HG02870 (cell line): ENCODE results near the gene INTS1.
"Not testable (repeated sequence)": the region's sequence is repeated elsewhere in the genome, so short reads cannot be mapped to it uniquely, and the experiment has no call there.

ENCODE experiments used
- ATAC-seq: cut with Tn5 transposase; IDR thresholded peaks from one replicate; pipeline ENCODE4 v1.9.1; 2021; ENCODE audit warnings: mild to moderate bottlenecking, moderate library complexity; ENCODE audit not compliant: unreplicated experiment

The INTS1 gene

DNA sequence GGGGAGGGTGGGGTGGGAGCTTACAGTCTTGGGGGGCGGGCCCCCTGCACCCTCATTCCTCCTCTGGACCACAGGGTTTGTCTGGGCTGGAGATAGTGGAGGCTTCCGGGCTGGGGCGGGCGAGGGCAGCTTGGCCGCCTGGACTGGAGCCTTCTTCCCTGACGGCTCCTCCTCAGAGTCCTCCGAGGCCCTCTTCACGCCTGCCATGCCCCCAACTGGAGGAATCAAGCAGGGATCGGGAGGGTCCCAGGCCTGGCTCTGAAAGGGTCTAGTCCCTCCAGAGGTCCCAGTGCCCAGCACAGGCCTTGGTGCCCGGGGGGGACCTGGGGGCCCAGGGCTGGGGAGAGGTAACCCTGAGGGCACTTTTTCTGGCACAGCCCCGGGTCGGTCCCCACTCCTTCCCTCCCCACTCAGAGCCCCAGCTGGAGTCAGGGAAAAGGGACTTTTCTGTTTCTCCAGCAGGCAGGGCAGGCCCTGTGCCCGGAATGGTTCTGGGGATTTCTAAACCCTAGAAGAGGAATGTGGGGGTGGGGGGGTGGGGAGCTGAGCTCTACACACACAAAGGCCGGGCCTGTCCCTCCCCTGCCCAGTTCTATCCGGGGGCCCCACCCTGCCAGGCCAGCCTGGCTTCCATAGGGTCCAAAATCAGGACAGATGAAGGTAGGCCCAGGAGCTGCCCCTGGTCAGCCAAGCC is 56.5 kb downstream of the INTS1 start:
- no peak for ATAC-seq

- ATAC-seq, result no peak
Measured at GRCh38 chr7:1447112-1447511, 57.1 kb downstream of the INTS1 start.

- no peak for ATAC-seq
Measured at GRCh38 chr7:1446620-1447032, 57.6 kb downstream of the INTS1 start.

DNA sequence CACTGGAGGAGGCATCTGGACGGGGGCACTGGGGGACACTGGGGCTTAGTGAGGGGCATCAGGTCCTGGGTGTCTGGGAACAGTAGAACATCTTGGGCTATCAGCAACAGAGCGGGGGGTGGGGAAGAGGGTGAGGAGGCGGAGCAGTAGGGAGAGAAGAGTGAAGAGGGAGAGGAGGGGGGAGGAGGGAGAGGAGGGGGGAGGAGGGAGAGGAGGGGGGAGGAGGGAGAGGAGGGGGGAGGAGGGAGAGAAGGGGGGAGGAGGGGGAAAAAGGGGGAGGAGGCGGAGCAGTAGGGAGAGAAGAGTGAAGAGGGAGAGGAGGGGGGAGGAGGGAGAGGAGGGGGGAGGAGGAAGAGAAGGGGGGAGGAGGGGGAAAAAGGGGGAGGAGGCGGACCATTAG is 58.2 kb downstream of the INTS1 start:
- ATAC-seq, result not testable (repeated sequence)

DNA sequence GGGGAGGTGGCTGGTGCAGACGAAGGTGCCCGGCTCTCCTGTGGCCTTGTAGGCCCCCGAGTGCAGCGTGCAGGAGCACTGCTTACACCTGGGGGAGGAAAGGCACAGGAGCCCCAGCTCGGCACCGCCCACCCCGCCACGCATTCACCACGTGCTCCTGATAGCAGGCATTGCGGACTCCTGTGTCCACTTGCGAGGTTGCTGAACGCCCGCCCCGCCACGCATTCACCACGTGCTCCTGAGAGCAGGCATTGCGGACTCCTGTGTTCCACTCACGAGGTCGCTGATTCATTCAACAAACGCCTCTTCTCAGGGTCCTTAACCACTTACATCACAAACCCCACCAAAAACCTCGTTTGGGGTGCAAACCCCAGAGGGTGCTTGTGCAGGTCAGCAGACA is 58.8 kb downstream of the INTS1 start:
- ATAC-seq, result no peak

GRCh38 chr7:1444925-1445322 is 59.3 kb downstream of the INTS1 start:
- ATAC-seq, result no peak

DNA sequence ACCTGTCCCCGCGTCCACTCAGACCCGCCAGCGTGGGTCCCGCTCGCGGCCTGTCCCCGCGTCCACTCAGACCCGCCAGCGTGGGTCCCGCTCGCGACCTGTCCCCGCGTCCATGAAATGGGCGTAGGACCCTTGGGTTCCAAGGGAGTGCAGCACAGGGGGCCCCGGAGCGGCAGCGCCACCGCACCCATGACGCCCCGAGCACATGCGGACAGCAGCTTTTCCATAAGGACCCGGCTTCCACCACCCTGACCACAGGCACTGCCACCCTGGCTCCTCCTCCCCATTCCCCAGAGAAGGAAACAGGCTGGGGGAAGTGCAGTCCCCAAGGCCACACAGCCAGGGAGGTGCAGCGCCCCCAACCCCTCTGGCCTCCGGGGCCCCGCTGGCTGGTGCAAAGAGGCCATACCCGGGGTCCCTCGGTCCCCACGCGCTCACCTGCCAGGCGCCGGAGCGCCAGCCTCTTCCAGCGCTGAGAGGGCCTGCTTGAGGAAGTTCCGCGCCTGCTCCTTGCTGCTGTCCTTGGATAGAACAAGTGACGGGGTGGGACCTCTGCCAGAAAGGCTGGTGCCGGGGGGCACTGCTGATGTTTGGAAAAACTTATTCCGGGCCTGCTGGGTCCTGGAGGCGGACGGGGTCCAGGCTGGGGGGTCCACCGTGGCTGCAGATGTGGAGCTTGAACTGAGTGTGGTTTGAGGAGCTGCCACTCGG is 59.8 kb downstream of the INTS1 start:
- ATAC-seq, result no peak

- not testable (repeated sequence) for ATAC-seq
Measured at GRCh38 chr7:1443587-1444200, 60.5 kb downstream of the INTS1 start.

- ATAC-seq, result no peak
Measured at GRCh38 chr7:1442355-1443124, 61.6 kb downstream of the INTS1 start.

DNA sequence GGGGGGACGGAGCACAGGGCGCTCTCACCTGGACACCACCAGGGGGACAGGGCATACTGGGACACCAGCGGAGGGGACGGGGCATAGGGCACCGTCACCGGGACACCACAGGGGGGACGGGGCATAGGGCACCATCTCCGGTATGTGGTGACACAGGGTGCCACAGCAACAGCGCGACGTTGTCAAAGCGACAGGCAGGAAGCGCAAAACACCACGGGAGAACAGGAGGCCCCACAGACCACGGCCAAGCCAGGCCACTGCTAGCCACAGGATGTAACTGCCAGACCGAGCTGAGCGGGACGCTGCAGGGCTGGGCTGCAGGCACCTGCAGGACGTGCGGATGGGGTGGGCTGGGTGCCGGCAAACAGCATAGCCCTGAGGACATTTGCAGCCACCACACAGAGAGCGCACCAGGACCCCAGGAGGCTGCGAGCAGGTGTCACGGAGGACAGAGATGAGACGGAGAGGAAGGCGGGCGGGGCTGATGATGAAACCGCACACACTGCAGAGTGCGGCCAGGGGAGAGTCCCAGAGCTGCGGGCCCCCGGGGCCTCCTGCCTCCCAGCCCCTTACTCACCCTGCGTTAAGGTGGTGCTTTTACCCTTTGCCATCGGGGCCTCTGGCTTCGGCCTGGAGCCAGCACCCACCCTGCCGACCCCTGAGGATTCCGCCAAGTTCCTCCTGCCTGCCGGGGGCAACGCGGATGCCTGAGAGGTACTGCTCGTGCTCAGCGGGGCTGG is 62.4 kb downstream of the INTS1 start:
- no peak for ATAC-seq

DNA sequence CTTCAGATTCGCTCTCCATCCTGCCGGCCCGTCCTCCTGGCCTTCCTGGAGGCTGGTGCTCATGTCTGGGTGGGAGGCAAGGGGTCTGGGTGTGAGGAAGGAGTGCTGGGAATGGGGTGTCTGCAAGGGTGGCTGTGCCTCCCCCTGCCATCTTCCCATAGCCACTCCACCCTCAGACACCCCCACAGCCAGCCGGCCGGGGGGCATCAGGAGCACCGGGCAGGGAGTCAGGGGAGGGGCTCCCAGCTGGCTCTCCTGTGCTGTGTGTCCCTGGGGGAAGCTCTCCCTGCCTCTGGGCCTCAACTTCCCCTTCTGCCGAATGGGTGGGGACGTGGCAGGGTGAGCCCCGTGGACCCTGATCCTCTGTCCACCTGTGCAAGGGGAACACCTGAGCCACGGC is 63.6 kb downstream of the INTS1 start:
- no peak for ATAC-seq

DNA sequence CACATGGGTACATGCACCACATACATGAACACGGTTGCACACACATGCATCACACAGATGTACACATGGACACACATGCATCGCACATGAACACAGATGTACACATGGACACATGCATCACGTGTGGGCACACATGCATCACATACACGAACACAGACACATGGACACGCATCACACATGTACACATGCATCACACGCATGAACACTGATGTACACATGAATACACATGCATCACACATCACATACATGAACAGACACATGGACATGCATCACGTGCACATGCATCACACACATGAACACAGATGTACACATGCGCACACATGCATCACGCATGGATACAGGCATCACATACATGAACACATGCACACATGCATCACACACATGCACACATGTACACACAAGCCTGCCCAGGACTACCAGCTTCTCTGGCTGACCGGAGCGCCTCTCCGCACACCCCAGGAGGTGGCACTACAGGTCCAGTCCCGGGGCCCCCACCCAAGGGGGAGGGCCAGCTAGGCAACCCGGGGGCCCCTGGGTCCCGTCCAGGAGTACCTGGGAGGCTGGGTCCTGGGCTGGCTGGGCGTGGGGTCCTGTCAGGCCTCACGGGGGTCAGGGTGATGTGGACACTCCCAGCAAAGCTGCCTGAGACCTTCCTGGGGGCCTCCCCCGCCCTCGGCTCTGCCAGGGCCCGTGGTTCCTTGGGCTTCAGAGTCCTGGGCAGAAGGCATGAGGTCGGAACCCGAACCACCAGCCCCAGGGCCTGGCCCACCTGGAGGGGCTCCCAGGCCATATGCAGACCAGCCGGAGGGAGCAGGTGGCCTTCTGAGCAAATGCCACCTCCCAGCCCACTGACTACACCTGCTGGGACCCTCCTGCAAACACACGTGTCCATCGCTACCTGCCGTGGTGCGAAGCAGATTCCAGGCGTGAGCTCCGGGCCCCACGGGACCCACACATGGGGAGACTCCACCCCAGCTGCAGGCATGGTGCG is 64.5 kb downstream of the INTS1 start:
- ATAC-seq, result no peak

- ATAC-seq, result no peak
Measured at GRCh38 chr7:1438821-1439220, 65.4 kb downstream of the INTS1 start.

DNA sequence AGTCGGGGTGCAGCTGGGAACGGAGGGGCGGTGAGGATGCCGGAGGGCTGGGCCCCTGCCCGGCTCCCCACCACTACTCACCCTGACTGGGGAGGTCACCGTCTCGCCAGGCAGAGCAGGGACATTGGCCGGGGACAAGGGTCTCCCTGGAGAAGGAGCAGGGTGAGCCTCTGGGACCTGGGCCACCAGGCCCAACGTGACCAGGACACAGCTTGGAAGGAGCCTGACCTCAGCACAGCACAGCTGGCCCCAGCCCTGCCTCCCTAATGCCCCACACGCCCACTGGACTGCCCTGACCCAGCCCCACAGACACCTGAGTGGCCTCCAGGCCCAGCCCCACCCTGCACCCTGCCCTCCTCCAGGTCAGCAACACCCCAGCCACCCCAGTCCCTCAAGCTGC is 66.0 kb downstream of the INTS1 start:
- ATAC-seq, result no peak

DNA sequence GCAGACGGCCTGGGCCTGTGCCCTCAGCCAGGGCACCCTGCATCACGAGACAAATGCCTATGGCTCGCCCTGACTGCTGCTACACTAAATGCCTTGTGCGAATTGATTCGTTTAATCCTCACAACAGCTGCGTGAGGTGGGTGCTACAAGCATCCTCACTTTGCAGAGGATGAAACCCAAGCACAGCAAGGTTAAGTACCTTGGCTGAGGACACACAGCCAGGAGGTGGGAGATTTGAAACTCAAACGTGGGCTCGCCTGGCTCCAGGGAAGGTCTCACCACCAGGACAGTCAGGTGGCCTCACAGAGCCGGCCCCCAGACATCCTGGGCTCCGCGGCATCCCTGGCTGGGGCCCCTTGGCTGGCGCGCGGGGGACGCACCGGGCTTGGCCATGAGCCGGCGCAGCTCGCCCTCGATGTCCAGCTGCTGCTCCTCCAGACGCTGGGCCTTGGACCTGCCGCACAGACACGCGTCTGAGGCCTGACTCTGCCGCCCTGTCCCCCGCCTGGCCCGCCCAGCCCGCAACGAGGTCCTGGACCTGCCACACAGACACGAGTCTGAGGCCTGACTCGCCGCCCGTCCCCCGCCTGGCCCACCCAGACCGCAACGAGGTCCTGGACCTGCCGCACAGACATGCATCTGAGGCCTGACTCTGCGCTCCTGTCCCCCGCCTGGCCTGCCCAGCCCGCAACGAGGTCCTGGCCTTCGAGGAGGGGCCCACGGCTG is 66.9 kb downstream of the INTS1 start:
- no peak for ATAC-seq

GRCh38 chr7:1436608-1437007 is 67.6 kb downstream of the INTS1 start:
- ATAC-seq, result no peak

DNA sequence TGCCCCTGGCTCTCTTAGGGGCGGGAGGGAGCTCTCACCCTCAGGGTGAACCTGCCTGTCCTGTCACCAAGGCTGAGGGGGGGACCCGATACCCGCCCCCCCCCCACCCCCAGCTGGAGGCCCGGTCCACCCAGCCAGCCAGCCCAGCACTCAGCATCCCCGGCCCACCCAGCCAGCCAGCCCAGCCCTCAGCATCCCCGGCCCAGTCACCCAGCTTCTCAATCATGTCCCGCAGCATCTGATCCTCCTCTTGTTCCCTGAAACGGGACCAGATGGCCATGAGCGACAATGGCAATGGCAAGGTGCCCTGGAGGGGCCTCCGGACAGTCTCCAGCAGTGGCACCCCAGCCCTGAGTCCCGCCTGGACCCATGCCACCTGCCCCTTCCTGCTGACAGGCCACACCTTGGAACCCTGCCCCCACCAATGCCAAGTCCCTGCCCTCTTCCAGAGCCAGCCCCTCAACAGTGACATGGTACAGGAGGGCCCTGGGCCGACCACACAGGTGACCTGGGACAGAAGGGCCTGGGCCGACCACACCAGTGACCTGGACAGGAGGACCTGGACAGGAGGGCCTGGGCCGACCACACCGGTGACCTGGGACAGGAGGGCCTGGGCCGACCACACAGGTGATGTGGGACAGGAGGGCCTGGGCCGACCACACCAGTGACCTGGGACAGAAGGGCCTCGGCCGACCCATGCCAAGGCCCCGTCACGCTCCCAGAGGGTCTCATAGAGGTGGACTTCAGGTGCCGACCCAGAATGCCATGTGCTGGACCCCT is 69.1 kb downstream of the INTS1 start:
- ATAC-seq, result no peak

GRCh38 chr7:1434165-1434718 is 69.9 kb downstream of the INTS1 start:
- ATAC-seq, result no peak
